HEK293T (cell line): ENCODE data around the gene CD2BP2.
A peak's percentile ranks its signal among the peaks of the same experiment; 100 is the strongest.

Experiments used
- CTCF ChIA-PET: fragments of 350-600 bp; formaldehyde crosslinking; extraction: SDS; loops from one replicate; lab custom pipeline; 2021; ENCODE audit warnings: antibody characterized with exemption, inconsistent platforms; lab: Yijun Ruan, JAX
- POLR2A ChIA-PET: fragments of 350-600 bp; formaldehyde crosslinking; extraction: SDS; loops from one replicate; lab custom pipeline; 2020; ENCODE audit warnings: antibody characterized with exemption, inconsistent platforms; lab: Yijun Ruan, JAX
- DNase-seq: peaks from one replicate; pipeline ENCODE4 v3.0.0; 2012; ENCODE audit warnings: mixed read lengths; ENCODE audit errors: extremely low spot score
- ARNT ChIP-seq: fragments of 450-650 bp; IDR thresholded peaks from 2 replicates; pipeline ENCODE4 v1.6.1; 2017; ENCODE audit warnings: mild to moderate bottlenecking
- BHLHE40 ChIP-seq: fragments of 450-650 bp; IDR thresholded peaks from 2 replicates; pipeline ENCODE4 v1.6.1; 2016; ENCODE audit warnings: mild to moderate bottlenecking, moderate library complexity, borderline replicate concordance
- CTBP1 ChIP-seq: fragments of 450-650 bp; IDR thresholded peaks from 2 replicates; pipeline ENCODE4 v1.6.1; 2016; ENCODE audit warnings: borderline replicate concordance
- ELF4 ChIP-seq: fragments of 450-650 bp; IDR thresholded peaks from 2 replicates; pipeline ENCODE4 v1.6.1; 2017; ENCODE audit warnings: antibody characterized with exemption
- FOXA1 ChIP-seq: fragments of 450-650 bp; IDR thresholded peaks from 2 replicates; pipeline ENCODE4 v1.6.1; 2016; ENCODE audit warnings: mild to moderate bottlenecking
- FOXK2 ChIP-seq: fragments of 450-650 bp; IDR thresholded peaks from 2 replicates; pipeline ENCODE4 v1.6.1; 2016; ENCODE audit warnings: mild to moderate bottlenecking
- FOXM1 ChIP-seq: fragments of 450-650 bp; IDR thresholded peaks from 2 replicates; pipeline ENCODE4 v1.6.1; 2017; ENCODE audit warnings: mild to moderate bottlenecking, borderline replicate concordance
- HDGF ChIP-seq: fragments of 450-650 bp; IDR thresholded peaks from 2 replicates; pipeline ENCODE4 v1.6.1; 2017; ENCODE audit warnings: antibody characterized with exemption, borderline replicate concordance
- L3MBTL2 ChIP-seq: fragments of 450-650 bp; conservative IDR thresholded peaks from 2 replicates; pipeline ENCODE4 v1.6.1; 2016; ENCODE audit warnings: mild to moderate bottlenecking
- LEF1 ChIP-seq: fragments of 450-650 bp; IDR thresholded peaks from 2 replicates; pipeline ENCODE4 v1.6.1; 2017; ENCODE audit warnings: mild to moderate bottlenecking, borderline replicate concordance
- NFRKB ChIP-seq: fragments of 450-650 bp; IDR thresholded peaks from 2 replicates; pipeline ENCODE4 v1.6.1; 2016; ENCODE audit warnings: mild to moderate bottlenecking, moderate library complexity
- SP1 ChIP-seq: fragments of 450-650 bp; IDR thresholded peaks from 2 replicates; pipeline ENCODE4 v1.6.1; 2017
- SUZ12 ChIP-seq: fragments of 450-650 bp; IDR thresholded peaks from 2 replicates; pipeline ENCODE4 v1.6.1; 2016; ENCODE audit warnings: mild to moderate bottlenecking
- TARDBP ChIP-seq: fragments of 450-650 bp; IDR thresholded peaks from 2 replicates; pipeline ENCODE4 v1.6.1; 2016
- ZNF384 ChIP-seq: fragments of 450-650 bp; IDR thresholded peaks from 2 replicates; pipeline ENCODE4 v1.6.1; 2016
- TF ChIP-seq, protein P1 (sequence below): fragments of 450-650 bp; IDR thresholded peaks from 2 replicates; pipeline ENCODE4 v1.6.1; 2016

CD2BP2 gene

DNA sequence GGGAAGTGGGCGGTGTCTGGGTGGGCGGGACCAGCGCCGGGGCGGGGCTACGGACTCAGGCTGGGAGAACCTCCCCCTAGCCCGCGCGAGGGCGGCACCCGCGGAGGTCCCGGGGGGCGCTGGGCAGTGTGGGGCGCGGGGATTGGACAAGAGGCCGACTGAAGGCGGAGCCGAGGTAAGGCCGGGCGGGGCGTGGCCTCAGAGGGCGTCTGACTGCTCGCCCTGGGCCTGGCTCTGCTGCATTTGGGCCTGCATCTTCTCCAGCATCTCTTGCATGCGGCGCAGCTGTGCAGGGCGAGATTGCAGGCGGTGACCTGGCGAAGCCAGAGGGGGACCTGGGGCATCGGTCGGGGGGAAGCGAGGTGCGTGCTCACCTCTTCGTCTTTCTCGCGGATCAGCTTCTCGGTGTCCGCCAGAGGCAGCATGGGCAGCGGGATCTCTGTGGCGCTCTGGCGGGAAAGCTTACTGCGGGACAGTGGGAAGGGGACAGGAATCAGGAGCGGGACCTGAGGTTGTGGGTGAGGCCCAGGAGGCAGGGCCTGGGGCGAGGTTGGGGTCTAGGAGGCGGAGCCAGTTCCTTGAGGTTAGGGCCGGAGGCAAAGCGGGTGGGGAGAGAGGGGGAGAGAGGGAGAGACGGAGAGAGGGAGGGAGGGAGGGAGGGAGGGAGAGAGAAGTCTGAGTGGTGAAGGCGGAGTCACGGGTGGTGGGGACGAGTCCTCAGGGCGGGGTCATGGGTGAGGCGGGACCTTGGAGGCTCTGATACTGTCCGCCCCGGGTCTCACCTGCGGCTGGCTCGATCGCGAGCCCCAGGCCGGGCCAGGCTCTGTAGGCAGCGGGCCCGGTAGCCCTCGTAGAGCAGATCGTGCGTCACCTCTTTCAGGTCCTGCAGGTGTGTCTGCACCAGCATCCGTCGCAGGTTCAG is 23.4 kb upstream of the CD2BP2 start:
- peak; percentile 100 for DNase-seq
- POLR2A ChIA-PET: interaction anchor here (0.7 to 9.4 kb wide), 19 partner anchors 10 to 574 kb away, joined by 3 to 75 read pairs (median 4); partner anchors contain the start of genes ALDOA, CD2BP2, DCTPP1 and TBX6
- CTCF ChIA-PET: interaction anchor here (0.6 to 2.0 kb wide), 3 partner anchors 17 to 236 kb away, joined by 4 to 6 read pairs (median 6); partner anchors contain the start of gene ZNF48
- TF ChIP-seq HDGF: no peak
- TF ChIP-seq, protein P1, sequence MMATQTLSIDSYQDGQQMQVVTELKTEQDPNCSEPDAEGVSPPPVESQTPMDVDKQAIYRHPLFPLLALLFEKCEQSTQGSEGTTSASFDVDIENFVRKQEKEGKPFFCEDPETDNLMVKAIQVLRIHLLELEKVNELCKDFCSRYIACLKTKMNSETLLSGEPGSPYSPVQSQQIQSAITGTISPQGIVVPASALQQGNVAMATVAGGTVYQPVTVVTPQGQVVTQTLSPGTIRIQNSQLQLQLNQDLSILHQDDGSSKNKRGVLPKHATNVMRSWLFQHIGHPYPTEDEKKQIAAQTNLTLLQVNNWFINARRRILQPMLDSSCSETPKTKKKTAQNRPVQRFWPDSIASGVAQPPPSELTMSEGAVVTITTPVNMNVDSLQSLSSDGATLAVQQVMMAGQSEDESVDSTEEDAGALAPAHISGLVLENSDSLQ: no peak
- TF ChIP-seq FOXK2: no peak
- TF ChIP-seq ARNT: no peak
- TF ChIP-seq FOXM1: no peak
- no peak for TF ChIP-seq ELF4
- TF ChIP-seq ZNF384: no peak
- TF ChIP-seq BHLHE40: no peak
- TF ChIP-seq TARDBP: no peak
- no peak for TF ChIP-seq SUZ12
- TF ChIP-seq CTBP1: no peak
- no peak for TF ChIP-seq SP1
- no peak for TF ChIP-seq FOXA1
- TF ChIP-seq NFRKB: no peak
- TF ChIP-seq L3MBTL2: no peak

DNA sequence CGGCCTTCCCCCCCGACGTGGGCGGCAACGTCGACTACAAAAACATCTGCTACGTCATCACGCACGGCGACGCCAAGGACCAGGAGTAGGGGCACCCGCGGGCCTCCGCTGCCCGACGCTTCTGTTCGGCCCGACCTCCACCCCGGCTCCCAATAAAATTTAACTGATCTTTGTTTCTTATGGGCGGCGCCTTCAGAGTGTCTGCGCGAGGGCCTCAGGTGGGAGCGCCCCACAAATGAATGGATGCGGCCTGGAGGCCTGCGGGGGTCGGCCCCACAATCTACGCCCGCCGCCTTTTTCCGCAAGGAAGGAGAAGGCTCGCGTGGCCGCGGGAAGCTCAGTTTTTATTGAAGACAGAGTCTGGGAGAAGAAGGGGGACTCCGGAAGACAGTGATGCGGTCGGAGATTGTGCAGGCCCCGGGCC is 22.7 kb upstream of the CD2BP2 start:
- ChIA-PET CTCF (interaction anchor here (0.6 to 2.0 kb wide), 3 partner anchors 18 to 237 kb away, joined by 4 to 6 read pairs (median 6); partner anchors contain the start of gene ZNF48), POLR2A (interaction anchor here (0.7 to 9.4 kb wide), 20 partner anchors 9 to 574 kb away, joined by 3 to 75 read pairs (median 4); partner anchors contain the start of genes ALDOA, CD2BP2, DCTPP1 and TBX6)
- TF ChIP-seq TARDBP: no peak
- TF ChIP-seq, protein P1: no peak
- DNase-seq: peak; percentile 88

DNA sequence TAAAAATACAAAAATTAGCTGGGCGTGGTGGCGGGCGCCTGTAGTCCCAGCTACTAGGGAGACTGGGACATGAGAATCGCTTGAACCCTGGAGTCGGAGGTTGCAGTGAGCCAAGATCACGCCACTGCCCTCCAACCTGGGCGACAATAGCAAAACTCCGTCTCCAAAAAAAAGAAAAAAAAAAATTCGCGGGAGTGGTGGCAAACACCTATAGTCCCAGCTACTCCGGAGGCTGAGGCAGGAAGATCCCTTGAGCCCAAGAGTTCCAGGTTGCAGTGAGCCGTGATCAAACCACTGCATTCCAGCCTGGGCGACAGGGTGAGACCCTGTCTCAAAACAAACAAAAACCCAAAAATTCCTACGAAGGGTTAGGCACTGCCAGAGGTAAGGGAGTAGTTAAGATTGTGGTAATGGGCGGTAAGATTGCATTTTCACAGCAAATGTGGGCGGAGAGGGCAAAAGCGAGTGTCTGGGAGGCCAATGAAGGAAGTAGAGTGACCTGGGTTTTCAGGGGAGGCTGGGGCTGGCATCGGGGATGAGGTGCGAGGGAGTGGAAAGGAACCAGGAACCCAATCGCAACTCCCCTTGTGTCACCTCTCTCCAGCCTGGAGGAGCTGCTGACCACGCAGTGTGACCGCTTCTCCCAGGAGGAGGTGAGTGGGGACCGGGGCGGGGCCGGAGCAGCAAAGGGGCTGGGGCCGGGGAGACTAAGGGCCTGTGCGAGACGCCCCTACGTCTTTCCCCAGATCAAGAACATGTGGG is 22.1 kb upstream of the CD2BP2 start:
- ChIA-PET POLR2A (interaction anchor here (0.9 to 9.4 kb wide), 20 partner anchors 8 to 573 kb away, joined by 3 to 75 read pairs (median 6); partner anchors contain the start of genes ALDOA, CD2BP2, DCTPP1 and TBX6), CTCF (interaction anchor here (0.6 to 2.0 kb wide), 4 partner anchors 18 to 285 kb away, joined by 3 to 6 read pairs (median 5); partner anchors contain the start of gene ZNF48)
- no peak for DNase-seq
- TF ChIP-seq CTBP1: no peak
- TF ChIP-seq TARDBP: no peak
- no peak for TF ChIP-seq SP1
- no peak for TF ChIP-seq FOXK2
- TF ChIP-seq L3MBTL2: no peak
- TF ChIP-seq FOXM1: no peak
- TF ChIP-seq HDGF: no peak
- TF ChIP-seq, protein P1: no peak
- no peak for TF ChIP-seq SUZ12
- TF ChIP-seq FOXA1: no peak
- TF ChIP-seq ZNF384: no peak
- no peak for TF ChIP-seq LEF1
- TF ChIP-seq ELF4: no peak
- TF ChIP-seq NFRKB: no peak

DNA sequence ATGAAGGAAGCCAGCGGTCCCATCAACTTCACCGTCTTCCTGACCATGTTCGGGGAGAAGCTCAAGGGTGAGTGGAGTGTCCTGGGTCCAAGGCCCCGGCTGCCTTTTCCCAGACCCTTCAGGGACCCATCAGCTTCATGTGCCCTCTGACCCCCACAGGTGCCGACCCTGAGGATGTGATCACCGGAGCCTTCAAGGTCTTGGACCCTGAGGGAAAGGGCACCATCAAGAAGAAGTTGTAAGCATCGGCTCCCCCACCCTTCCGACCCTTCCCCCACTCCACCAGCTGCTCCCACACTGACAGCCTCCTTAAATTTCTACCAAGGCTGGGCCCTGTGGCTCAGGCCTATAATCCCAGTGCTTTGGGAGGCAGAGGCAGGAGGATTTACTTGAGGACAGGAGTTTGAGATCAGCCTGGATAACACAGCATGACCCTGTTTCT is 21.4 kb upstream of the CD2BP2 start:
- no peak for DNase-seq
- TF ChIP-seq ZNF384 (no peak), HDGF (no peak), SP1 (no peak), BHLHE40 (no peak), SUZ12 (no peak), ELF4 (no peak), FOXK2 (no peak), CTBP1 (no peak), L3MBTL2 (no peak), TARDBP (no peak), NFRKB (no peak), LEF1 (no peak), FOXA1 (no peak), ARNT (no peak), FOXM1 (no peak)
- TF ChIP-seq, protein P1: no peak
- ChIA-PET POLR2A (interaction anchor here (1.4 to 9.4 kb wide), 7 partner anchors 9 to 498 kb away, joined by 3 to 75 read pairs (median 7); partner anchors contain the start of genes ZNF48 and ZNF771), CTCF (interaction anchor here (0.7 kb wide), 2 partner anchors 225 to 284 kb away, joined by 3 read pairs; no protein-coding TSS in a partner anchor)
